ENCODE results near the gene IDI1.

DNA sequence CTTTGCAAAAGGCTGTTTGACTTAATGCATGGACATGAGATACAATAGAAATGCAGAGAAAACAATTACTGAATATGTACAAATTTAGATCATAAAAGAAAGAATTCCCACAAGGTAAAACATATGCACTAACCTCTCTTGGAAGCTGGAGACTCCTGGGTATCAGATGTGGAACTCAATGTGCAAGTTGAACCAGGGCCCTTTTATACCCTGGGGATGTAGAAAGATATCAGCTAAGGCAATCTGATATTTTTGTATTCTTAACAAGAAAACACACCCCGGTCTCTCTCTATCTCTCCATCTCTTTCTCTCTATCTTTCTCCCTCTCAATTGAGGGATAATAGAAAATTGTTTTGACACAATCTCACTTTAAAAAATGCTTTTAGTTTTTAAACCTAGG is 23.2 kb downstream of the IDI1 start, which contains the start of gene IDI2:
- TF ChIP-seq POLR2AphosphoS5 (IDR thresholded peaks at IDR 0.05; ENCODE audit: borderline replicate concordance, low read depth, low read length) (no peak), EZH2 (IDR thresholded peaks at IDR 0.05) (no peak)
